Endothelial cell of umbilical vein (primary cell): Measurements from ENCODE around the gene EDC4. TPM values are rescaled to one million over a fixed set of nuclear protein-coding genes. Genes with fewer than 3 reads are reported as not detected.

Source experiments
- BruUV-seq: library from RNA; stranded (reverse); fragments of 400-500 nt; replicated peaks from 2 replicates; lab custom pipeline; 2021; lab: Mats Ljungman, UMichigan
- CTCF ChIA-PET: fragments of 300-600, 350-600 bp; sonication (Branson Sonifier 250); formaldehyde crosslinking; loops from one replicate; lab custom pipeline; 2021; ENCODE audit warnings: antibody characterized with exemption, inconsistent platforms; lab: Charles Lee
- POLR2A ChIA-PET: fragments of 300-600, 350-600 bp; sonication (Branson Sonifier 250); formaldehyde crosslinking; loops from one replicate; lab custom pipeline; 2021; ENCODE audit warnings: antibody characterized with exemption, inconsistent platforms; lab: Charles Lee
- DNase-seq: peaks from one replicate; pipeline ENCODE4 v3.0.0-alpha.2; 2011; ENCODE audit warnings: low read depth, low spot score
- FAIRE-seq: peaks from 2 replicates; lab custom pipeline; 2011; peaks lifted over from hg19 to GRCh38; lab: Jason Lieb, UNC
- H2AFZ ChIP-seq: 2 replicates; pipeline ENCODE4 v1.6.0; 2012; ENCODE audit warnings: low read depth, low read length, control low read depth, inconsistent platforms
- H3K27ac ChIP-seq: 2 replicates; pipeline ENCODE4 v1.5.1; 2011; ENCODE audit warnings: low read depth, mild to moderate bottlenecking, control low read depth, low read length, moderate library complexity; ENCODE audit not compliant: insufficient read depth
- H3K27me3 ChIP-seq, 2 experiments: 2 replicates each; pipeline versions ENCODE4 v1.6.0 to v1.6.1; 2011; ENCODE audit warnings: low read length in 2 of 2, mixed read lengths in 1 of 2; ENCODE audit not compliant: control insufficient read depth in 2 of 2, insufficient read depth in 2 of 2
- H3K36me3 ChIP-seq, 2 experiments: 2 replicates in 1 of 2; 3 replicates in 1 of 2; pipeline ENCODE4 v1.5.1; 2011; ENCODE audit warnings: low read length in 2 of 2, mild to moderate bottlenecking in 1 of 2, moderate library complexity in 1 of 2; ENCODE audit not compliant: control insufficient read depth in 2 of 2, insufficient read depth in 2 of 2; ENCODE audit errors: extremely low read depth in 1 of 2
- H3K4me1 ChIP-seq: 3 replicates; pipeline ENCODE4 v1.5.1; 2011; ENCODE audit warnings: mild to moderate bottlenecking, low read length; ENCODE audit not compliant: control insufficient read depth, insufficient read depth; ENCODE audit errors: extremely low read depth
- H3K4me2 ChIP-seq: 2 replicates; pipeline ENCODE4 v1.6.1; 2011; ENCODE audit warnings: low read length, control low read depth, mixed read lengths; ENCODE audit not compliant: insufficient read depth
- H3K4me3 ChIP-seq, 3 experiments: fragments of 200-600 bp in 1 of 3; sonication (generic), shearing (Covaris generic) in 1 of 3; replicated peaks in 1 of 3; 2 replicates each; pipeline ENCODE4 v1.5.1; 2011 to 2016; ENCODE audit warnings: control low read depth in 3 of 3, low read length in 3 of 3, mild to moderate bottlenecking in 2 of 3, inconsistent platforms in 1 of 3, low read depth in 1 of 3, moderate library complexity in 1 of 3; ENCODE audit not compliant: insufficient read depth in 1 of 3
- H3K79me2 ChIP-seq: 2 replicates; pipeline ENCODE4 v1.6.0; 2012; ENCODE audit warnings: low read length, inconsistent platforms; ENCODE audit not compliant: control insufficient read depth, insufficient read depth
- H3K9ac ChIP-seq: replicated peaks from 2 replicates; pipeline ENCODE3; 2011; ENCODE audit warnings: low read length, control low read depth; ENCODE audit not compliant: insufficient read depth; ENCODE audit errors: extremely low read depth
- H3K9me1 ChIP-seq: replicated peaks from 3 replicates; pipeline ENCODE4 v1.6.0; 2011; ENCODE audit warnings: mild to moderate bottlenecking, low read length; ENCODE audit not compliant: control insufficient read depth, insufficient read depth; ENCODE audit errors: extremely low read depth
- H3K9me3 ChIP-seq: replicated peaks from 2 replicates; pipeline ENCODE4 v1.5.1; 2012; ENCODE audit warnings: low read length, inconsistent platforms; ENCODE audit not compliant: control insufficient read depth, insufficient read depth
- H4K20me1 ChIP-seq: replicated peaks from 2 replicates; pipeline ENCODE3; 2011; ENCODE audit warnings: mild to moderate bottlenecking, low read length; ENCODE audit not compliant: control insufficient read depth, insufficient read depth; ENCODE audit errors: extremely low read depth
- CTCF ChIP-seq, 2 donors: IDR thresholded peaks; 1 replicate in 1 of 2; 2 replicates in 1 of 2; pipeline ENCODE4 v1.5.1; 2011; ENCODE audit warnings: low read length in 2 of 2, mild to moderate bottlenecking in 2 of 2, moderate library complexity in 2 of 2, control low read depth in 1 of 2, inconsistent platforms in 1 of 2, low read depth in 1 of 2; ENCODE audit not compliant: insufficient read depth in 1 of 2; ENCODE audit errors: extremely low read depth in 1 of 2
- EZH2 ChIP-seq: IDR thresholded peaks from 2 replicates; pipeline ENCODE4 v1.6.1; 2012; ENCODE audit warnings: borderline replicate concordance, low read depth, mild to moderate bottlenecking, moderate library complexity, low read length, inconsistent platforms; ENCODE audit not compliant: severe bottlenecking
- FOS ChIP-seq: IDR thresholded peaks from 2 replicates; pipeline ENCODE4 v1.6.1; 2011; ENCODE audit warnings: mild to moderate bottlenecking, low read length, moderate library complexity, borderline replicate concordance; ENCODE audit not compliant: insufficient read depth
- GATA2 ChIP-seq: IDR thresholded peaks from 2 replicates; pipeline ENCODE4 v1.7.0; 2011; ENCODE audit warnings: low read depth, mild to moderate bottlenecking, moderate library complexity, mixed read lengths, low read length; ENCODE audit not compliant: insufficient read length, insufficient read depth
- JUN ChIP-seq: IDR thresholded peaks from 2 replicates; pipeline ENCODE4 v1.6.1; 2011; ENCODE audit warnings: borderline replicate concordance, low read depth; ENCODE audit not compliant: insufficient read length, insufficient read depth
- MAX ChIP-seq: IDR thresholded peaks from 2 replicates; pipeline ENCODE4 v1.6.1; 2011; ENCODE audit not compliant: insufficient read depth, insufficient read length
- MYC ChIP-seq: IDR thresholded peaks from one replicate; pipeline ENCODE4 v1.6.1; 2011; ENCODE audit warnings: mild to moderate bottlenecking, low read depth, low read length
- POLR2A ChIP-seq: IDR thresholded peaks from 2 replicates; pipeline ENCODE4 v1.6.1; 2012; ENCODE audit warnings: low read depth, mild to moderate bottlenecking, control low read depth, low read length
- POLR2AphosphoS5 ChIP-seq: IDR thresholded peaks from 2 replicates; pipeline ENCODE4 v1.6.1; 2012; ENCODE audit warnings: low read depth, mild to moderate bottlenecking, control low read depth, low read length, moderate library complexity; ENCODE audit not compliant: insufficient read depth
- dilution Hi-C: fragments of 300-500 bp; cut with MboI; formaldehyde crosslinking; loops from one replicate; pipeline ENCODE4 v1.15.0; 2019; ENCODE audit warnings: low sequenced_read_pairs; ENCODE audit not compliant: extremely low pct_ligation_motif_present
- intact Hi-C: fragments of 100-400 bp; cut with micrococcal nuclease; formaldehyde crosslinking; loops from one replicate; pipeline ENCODE4 v1.10.0; 2022
- polyA plus RNA-seq, 4 experiments: library from polyadenylated mRNA; depleted of rRNA in 3 of 4; stranded (reverse) in 3 of 4; unstranded in 1 of 4; fragments of >200 nt; gene quantifications; 2 replicates each; pipeline versions ENCODE4 v1.2.1 to v1.2.3, GENCODE V29; 2011 to 2012; ENCODE audit warnings: missing spikeins in 1 of 4
- total RNA-seq: library from RNA; stranded (reverse); gene quantifications from 2 replicates; pipeline ENCODE4 v1.2.3, GENCODE V29; 2021

Gene EDC4
- total and polyA plus RNA-seq, 2 donors (not counting 3 experiments of a cell fraction or from before 2014, with no cell fraction given) = 57.5 to 81.2 TPM

GRCh38 chr16:67877064-67877463 lies 4.2 kb downstream of the EDC4 start:
- ChIA-PET POLR2A (no interaction called here), CTCF (interaction anchor here (1.0 kb wide), 1 partner anchor 59 kb away, joined by 3 read pairs; the partner anchor contains the start of gene PSMB10)
- Histone ChIP-seq H3K4me3 (no peak overlapping the region), H3K79me2 (peaks cover 35% of the 10 kb centered on the region), H3K4me2 (no peak overlapping the region), H3K9me1 (no peaks in the 10 kb centered on the region), H4K20me1 (no peaks in the 10 kb centered on the region), H3K27me3 (no peaks in the 10 kb centered on the region), H3K9me3 (no peaks in the 10 kb centered on the region), H3K9ac (no peak overlapping the region), H2AFZ (no peak overlapping the region), H3K36me3 (peaks cover 16 to 62% of the 10 kb centered on the region in 2 experiments), H3K4me1 (peaks cover 15% of the 10 kb centered on the region), H3K27ac (no peak overlapping the region)
- DNase-seq = no peak
- FAIRE-seq = no peak
- intact Hi-C loops (no loop called here), dilution Hi-C loops (no loop called here)
- no TSS peak for BruUV-seq
- TF ChIP-seq EZH2 (no peak), POLR2AphosphoS5 (no peak), MAX (no peak)

- Histone ChIP-seq H3K4me1 (peaks cover 11% of the 10 kb centered on the region), H3K9ac (no peak overlapping the region), H3K9me3 (no peaks in the 10 kb centered on the region), H3K9me1 (no peaks in the 10 kb centered on the region), H3K36me3 (peaks cover 19 to 73% of the 10 kb centered on the region in 2 experiments), H3K27me3 (no peaks in the 10 kb centered on the region), H3K27ac (no peak overlapping the region), H3K4me3 (no peak overlapping the region), H3K4me2 (no peak overlapping the region), H3K79me2 (peaks cover 32% of the 10 kb centered on the region), H2AFZ (no peak overlapping the region), H4K20me1 (no peaks in the 10 kb centered on the region)
- dilution Hi-C loops = no loop called here
- CTCF ChIA-PET = no interaction called here
- TF ChIP-seq FOS (no peak), EZH2 (no peak), MAX (no peak), CTCF (IDR thresholded peaks at IDR 0.05; ENCODE audit: extremely low read depth in 1 of 2, insufficient read depth in 1 of 2, low read depth in 1 of 2, low read length in 2 of 2) (no peak), GATA2 (no peak), JUN (no peak), POLR2A (no peak), POLR2AphosphoS5 (no peak), MYC (no peak)
- DNase-seq (no peak), FAIRE-seq (no peak)
- BruUV-seq = no TSS peak
- intact Hi-C loops = no loop called here
- POLR2A ChIA-PET = interaction anchor here (1.2 kb wide), 1 partner anchor 32 kb away, joined by 4 read pairs; the partner anchor contains the start of gene NUTF2
Observed at GRCh38 chr16:67878232-67878631, 5.4 kb downstream of the EDC4 start.
